Loucy (cell line): ENCODE measurements around the gene DIO3.
"Not testable (repeated sequence)": the region's sequence is repeated elsewhere in the genome, so short reads cannot be mapped to it uniquely, and the experiment has no call there.

Source experiments
- H2AFZ ChIP-seq: fragments of 200-600 bp; sonication (generic); 2 replicates; pipeline ENCODE4 v1.6.0; 2016; ENCODE audit warnings: antibody characterized with exemption, mild to moderate bottlenecking, low read length, moderate library complexity
- H3F3A ChIP-seq: fragments of 200-600 bp; 2 replicates; pipeline ENCODE4 v1.6.0; 2016; ENCODE audit warnings: antibody characterized with exemption, low read depth, mild to moderate bottlenecking
- H3K27me3 ChIP-seq: fragments of 200-600 bp; sonication (generic); 2 replicates; pipeline ENCODE4 v1.6.1; 2014; ENCODE audit warnings: low read length, mild to moderate bottlenecking; ENCODE audit not compliant: insufficient read depth, poor library complexity, severe bottlenecking
- H3K36me3 ChIP-seq: fragments of 200-600 bp; sonication (generic); 2 replicates; pipeline ENCODE4 v1.6.1; 2016; ENCODE audit warnings: low read length; ENCODE audit not compliant: insufficient read depth
- H3K4me1 ChIP-seq: fragments of 200-600 bp; sonication (generic); 2 replicates; pipeline ENCODE4 v1.5.1; 2014; ENCODE audit warnings: low read length, mild to moderate bottlenecking; ENCODE audit not compliant: insufficient read depth, poor library complexity, severe bottlenecking
- H3K4me2 ChIP-seq: fragments of 200-600 bp; sonication (generic); 2 replicates; pipeline ENCODE4 v1.6.0; 2014; ENCODE audit warnings: antibody characterized with exemption, low read length, low read depth, mild to moderate bottlenecking; ENCODE audit not compliant: poor library complexity, severe bottlenecking
- H3K4me3 ChIP-seq: fragments of 200-600 bp; sonication (generic); 2 replicates; pipeline ENCODE4 v1.5.1; 2014; ENCODE audit warnings: low read length, mild to moderate bottlenecking, mixed read lengths; ENCODE audit not compliant: poor library complexity, severe bottlenecking
- H3K79me2 ChIP-seq: fragments of 200-600 bp; sonication (generic); 2 replicates; pipeline ENCODE4 v1.6.1; 2014; ENCODE audit warnings: low read length; ENCODE audit not compliant: insufficient read depth
- H3K9ac ChIP-seq: fragments of 200-600 bp; sonication (generic); 2 replicates; pipeline ENCODE4 v1.6.0; 2014; ENCODE audit warnings: mild to moderate bottlenecking, low read depth, low read length, moderate library complexity; ENCODE audit not compliant: poor library complexity, severe bottlenecking
- H3K9me2 ChIP-seq: fragments of 200-600 bp; sonication (generic); replicated peaks from 2 replicates; pipeline ENCODE4 v1.6.1; 2016; ENCODE audit warnings: low read depth, low read length, mixed read lengths
- H3K9me3 ChIP-seq: fragments of 200-600 bp; sonication (generic); 2 replicates; pipeline ENCODE4 v1.6.1; 2014; ENCODE audit warnings: mild to moderate bottlenecking, antibody characterized with exemption, low read length, low read depth; ENCODE audit not compliant: insufficient read depth
- H4K20me1 ChIP-seq: fragments of 200-600 bp; sonication (generic); 2 replicates; pipeline ENCODE4 v1.6.0; 2014; ENCODE audit warnings: antibody characterized with exemption, low read length, mild to moderate bottlenecking; ENCODE audit not compliant: insufficient read depth, poor library complexity, severe bottlenecking
- CTCF ChIP-seq: fragments of 200-600 bp; sonication (generic); conservative IDR thresholded peaks from 2 replicates; pipeline ENCODE4 v1.5.1; 2014; ENCODE audit warnings: mild to moderate bottlenecking, antibody characterized with exemption, low read length
- EZH2phosphoT487 ChIP-seq: fragments of 200-600 bp; IDR thresholded peaks from 2 replicates; pipeline ENCODE4 v1.6.1; 2018; ENCODE audit warnings: antibody characterized with exemption, mild to moderate bottlenecking, moderate library complexity, borderline replicate concordance

DIO3 gene

GRCh38 chr14:101564819-101565698, 3.8 kb downstream of the DIO3 start:
- Histone ChIP-seq H3K79me2 (no peaks in the 10 kb centered on the region), H3K4me3 (no peak overlapping the region), H3K9me3 (no peaks in the 10 kb centered on the region), H3K9me2 (no peaks in the 10 kb centered on the region), H2AFZ (no peak overlapping the region), H3K36me3 (no peaks in the 10 kb centered on the region), H3K4me2 (no peak overlapping the region), H3K4me1 (no peaks in the 10 kb centered on the region), H3F3A (no peaks in the 10 kb centered on the region), H3K27me3 (no peaks in the 10 kb centered on the region), H3K9ac (no peak overlapping the region), H4K20me1 (no peaks in the 10 kb centered on the region)
- TF ChIP-seq CTCF (no peak), EZH2phosphoT487 (no peak)

GRCh38 chr14:101567252-101567651, 6.0 kb downstream of the DIO3 start:
- no peaks in the 10 kb centered on the region for H4K20me1 ChIP-seq
- no peak overlapping the region for H3K4me2 ChIP-seq
- H3K79me2 ChIP-seq = no peaks in the 10 kb centered on the region
- H3K27me3 ChIP-seq = no peaks in the 10 kb centered on the region
- H3F3A ChIP-seq = no peaks in the 10 kb centered on the region
- no peak overlapping the region for H2AFZ ChIP-seq
- no peaks in the 10 kb centered on the region for H3K4me1 ChIP-seq
- no peaks in the 10 kb centered on the region for H3K36me3 ChIP-seq
- H3K9me2 ChIP-seq = no peaks in the 10 kb centered on the region
- H3K9me3 ChIP-seq = no peaks in the 10 kb centered on the region
- no peak overlapping the region for H3K4me3 ChIP-seq
- no peak overlapping the region for H3K9ac ChIP-seq
- TF ChIP-seq CTCF = no peak
- no peak for TF ChIP-seq EZH2phosphoT487

GRCh38 chr14:101571004-101571403, 9.7 kb downstream of the DIO3 start:
- Histone ChIP-seq H3K4me2 (no peak overlapping the region), H3K9ac (no peak overlapping the region), H3K9me3 (no peaks in the 10 kb centered on the region), H3K36me3 (no peaks in the 10 kb centered on the region), H3K9me2 (no peaks in the 10 kb centered on the region), H3K27me3 (no peaks in the 10 kb centered on the region), H4K20me1 (no peaks in the 10 kb centered on the region), H2AFZ (no peak overlapping the region), H3K4me1 (no peaks in the 10 kb centered on the region), H3K4me3 (no peak overlapping the region), H3K79me2 (no peaks in the 10 kb centered on the region), H3F3A (no peaks in the 10 kb centered on the region)
- TF ChIP-seq CTCF = no peak

- H3K9me3 ChIP-seq = not testable (repeated sequence)
Observed at GRCh38 chr14:101572526-101572925, 11.2 kb downstream of the DIO3 start.

More at GRCh38 chr14:101572526-101572925, 11.2 kb downstream of the DIO3 start:
- H3K9ac ChIP-seq, H3K4me1 ChIP-seq, H3K79me2 ChIP-seq, H3K4me2 ChIP-seq, H3K36me3 ChIP-seq, H2AFZ ChIP-seq, H3F3A ChIP-seq, H3K9me2 ChIP-seq, H3K27me3 ChIP-seq, H3K4me3 ChIP-seq, H4K20me1 ChIP-seq: not testable (repeated sequence)
